GM12878 (cell line): Measurements from ENCODE around the gene CXCL17. TPM values are rescaled to one million over a fixed set of nuclear protein-coding genes. Genes with fewer than 3 reads are reported as not detected.

Experiments used
- ATAC-seq: fragments of 200-7000 bp; cut with Tn5 transposase; 3 replicates; pipeline ENCODE4 v1.9.1; 2020; ENCODE audit warnings: mild to moderate bottlenecking, moderate library complexity
- BruUV-seq: library from RNA; stranded (reverse); fragments of 400-500 nt; replicated peaks from 2 replicates; lab custom pipeline; 2021; lab: Mats Ljungman, UMichigan
- CTCF ChIA-PET: fragments of 300-600 bp; sonication (Branson Sonifier 250); formaldehyde crosslinking; extraction: SDS; loops from one replicate; lab custom pipeline; 2021; ENCODE audit warnings: inconsistent platforms; lab: Yijun Ruan, JAX
- POLR2A ChIA-PET: fragments of 350-600 bp; formaldehyde crosslinking; extraction: SDS; loops from one replicate; lab custom pipeline; 2021; ENCODE audit warnings: inconsistent platforms; lab: Charles Lee
- RAD21 ChIA-PET: fragments of 300-600 bp; sonication (Branson Sonifier 250); formaldehyde crosslinking; loops from one replicate; lab custom pipeline; 2023; ENCODE audit warnings: antibody characterized with exemption; ENCODE audit not compliant: unreplicated experiment; lab: Charles Lee
- SMC1A ChIA-PET: fragments of 300-600 bp; sonication (Branson Sonifier 250); formaldehyde crosslinking; loops from one replicate; lab custom pipeline; 2023; ENCODE audit not compliant: unreplicated experiment, uncharacterized antibody; lab: Charles Lee
- DNase-seq: peaks from one replicate; pipeline ENCODE4 v3.0.0-alpha.2; 2011; ENCODE audit warnings: low read depth, low spot score
- FAIRE-seq: peaks from 3 replicates; lab custom pipeline; 2011; peaks lifted over from hg19 to GRCh38; lab: Jason Lieb, UNC
- H2AFZ ChIP-seq: 2 replicates; pipeline ENCODE4 v1.6.0; 2011; ENCODE audit warnings: low read depth, low read length, control low read depth; ENCODE audit not compliant: control insufficient read depth
- H3K27ac ChIP-seq: 2 replicates; pipeline ENCODE4 v1.5.1; 2011; ENCODE audit warnings: control low read depth; ENCODE audit not compliant: control insufficient read depth, insufficient read depth
- H3K27me3 ChIP-seq, 2 experiments: replicated peaks in 1 of 2; 2 replicates each; pipeline versions ENCODE4 v1.6.0 to v1.6.1; 2011; ENCODE audit warnings: low read length in 1 of 2; ENCODE audit not compliant: control insufficient read depth in 2 of 2, insufficient read depth in 2 of 2
- H3K36me3 ChIP-seq, 2 experiments: 2 replicates each; pipeline ENCODE4 v1.5.1; 2011; ENCODE audit warnings: low read length in 1 of 2; ENCODE audit not compliant: control insufficient read depth in 2 of 2, insufficient read depth in 2 of 2
- H3K4me1 ChIP-seq: 2 replicates; pipeline ENCODE4 v1.6.1; 2011; ENCODE audit warnings: mild to moderate bottlenecking, low read length, moderate library complexity, mixed read lengths; ENCODE audit not compliant: control insufficient read depth, insufficient read depth
- H3K4me2 ChIP-seq: 2 replicates; pipeline ENCODE4 v1.6.0; 2011; ENCODE audit warnings: control low read depth; ENCODE audit not compliant: control insufficient read depth, insufficient read depth
- H3K4me3 ChIP-seq: fragments of 200-600 bp; sonication (generic); 2 replicates; pipeline ENCODE4 v1.5.1; 2016
- H3K79me2 ChIP-seq: 2 replicates; pipeline ENCODE4 v1.6.0; 2011; ENCODE audit warnings: low read length; ENCODE audit not compliant: control insufficient read depth, insufficient read depth
- H3K9ac ChIP-seq: 2 replicates; pipeline ENCODE4 v1.8.0; 2011; ENCODE audit warnings: low read length, control low read depth, mixed read lengths; ENCODE audit not compliant: control insufficient read depth, insufficient read depth
- H3K9me3 ChIP-seq: replicated peaks from 3 replicates; pipeline ENCODE4 v1.5.1; 2011; ENCODE audit warnings: mild to moderate bottlenecking, low read length; ENCODE audit not compliant: control insufficient read depth, insufficient read depth
- H4K20me1 ChIP-seq: 2 replicates; pipeline ENCODE4 v1.6.0; 2011; ENCODE audit not compliant: control insufficient read depth, insufficient read depth
- CBFB ChIP-seq: IDR thresholded peaks from 2 replicates; pipeline ENCODE4 v1.6.1; 2016; ENCODE audit warnings: antibody characterized with exemption, low read depth
- CHD2 ChIP-seq: IDR thresholded peaks from 2 replicates; pipeline ENCODE4 v1.6.1; 2011; ENCODE audit warnings: low read depth, low read length, improper control_type of control experiment, borderline replicate concordance
- DPF2 ChIP-seq: fragments of 450-650 bp; IDR thresholded peaks from 2 replicates; pipeline ENCODE4 v1.6.1; 2017; ENCODE audit warnings: mild to moderate bottlenecking
- EED ChIP-seq: sonication (generic); IDR thresholded peaks from 2 replicates; pipeline ENCODE4 v1.6.1; 2016; ENCODE audit warnings: antibody characterized with exemption, low read depth
- FOXM1 ChIP-seq: IDR thresholded peaks from 2 replicates; pipeline ENCODE4 v1.6.1; 2012; ENCODE audit warnings: low read depth, mild to moderate bottlenecking, inconsistent platforms, low read length, moderate library complexity
- HDAC2 ChIP-seq: fragments of 200-600 bp; sonication (generic); IDR thresholded peaks from 2 replicates; pipeline ENCODE4 v1.6.1; 2017
- HDGF ChIP-seq: fragments of 450-650 bp; IDR thresholded peaks from 2 replicates; pipeline ENCODE4 v1.6.1; 2016; ENCODE audit warnings: antibody characterized with exemption
- MLLT1 ChIP-seq: fragments of 450-650 bp; IDR thresholded peaks from 2 replicates; pipeline ENCODE4 v1.6.1; 2016; ENCODE audit warnings: mild to moderate bottlenecking
- NFYA ChIP-seq: IDR thresholded peaks from 2 replicates; pipeline ENCODE4 v1.6.1; 2011; ENCODE audit warnings: low read depth, mild to moderate bottlenecking, low read length, improper control_type of control experiment, borderline replicate concordance
- NR2F1 ChIP-seq: fragments of 450-650 bp; conservative IDR thresholded peaks from 2 replicates; pipeline ENCODE4 v1.6.1; 2017; ENCODE audit warnings: mild to moderate bottlenecking
- RELB ChIP-seq: fragments of 450-650 bp; IDR thresholded peaks from 2 replicates; pipeline ENCODE4 v1.6.1; 2017; ENCODE audit warnings: low read depth, mild to moderate bottlenecking, moderate library complexity
- SREBF1 ChIP-seq: IDR thresholded peaks from 2 replicates; pipeline ENCODE4 v1.6.1; 2012; ENCODE audit warnings: mild to moderate bottlenecking, low read length
- TBL1XR1 ChIP-seq: IDR thresholded peaks from 2 replicates; pipeline ENCODE4 v1.6.1; 2012; ENCODE audit warnings: low read depth, low read length, improper control_type of control experiment
- TCF12 ChIP-seq: IDR thresholded peaks from 2 replicates; pipeline ENCODE4 v1.6.1; 2011; ENCODE audit warnings: low read depth, mild to moderate bottlenecking, low read length
- ZNF207 ChIP-seq: fragments of 450-650 bp; IDR thresholded peaks from 2 replicates; pipeline ENCODE4 v1.6.1; 2014; ENCODE audit warnings: antibody characterized with exemption, mild to moderate bottlenecking, borderline replicate concordance
- WGBS: methylation state at CpG from one replicate; pipeline ENCODE4 v1.1.6; 2016; ENCODE audit warnings: low lambda C conversion rate; ENCODE audit not compliant: insufficient replicate concordance, insufficient coverage; ENCODE audit errors: missing lambda C conversion rate; 5-methylcytosine and 5-hydroxymethylcytosine counted together
- in situ Hi-C: fragments of 300-500 bp; cut with MboI; formaldehyde crosslinking; loops from 9 replicates; pipeline ENCODE4 v1.14.3; 2018; ENCODE audit warnings: mixed read lengths
- intact Hi-C: fragments of 100-400 bp; cut with micrococcal nuclease; formaldehyde crosslinking; loops from one replicate; pipeline ENCODE4 v1.14.2; 2022; ENCODE audit not compliant: unreplicated experiment
- polyA plus RNA-seq, 11 experiments: library from polyadenylated mRNA; depleted of rRNA in 4 of 11; unstranded in 6 of 11; stranded (reverse) in 5 of 11; fragments of >200 nt; fragmentation: Nextera tagmentation in 4 of 11; fragmentation: Illumina TruSeq in 1 of 11; extraction: Ambion mirVana in 4 of 11; extraction: Trizol in 1 of 11; gene quantifications; 1 replicate in 1 of 11; 2 replicates in 10 of 11; pipeline versions ENCODE4 v1.2.1 to v1.2.3, GENCODE V29; 2011 to 2016; ENCODE audit warnings: inconsistent platforms in 2 of 11, missing spikeins in 2 of 11, low read depth in 1 of 11
- total RNA-seq, 4 experiments: library from RNA; depleted of rRNA in 3 of 4; stranded (reverse); fragments of >200 nt in 3 of 4; fragmentation: Illumina TruSeq in 1 of 4; extraction: Trizol in 1 of 4; gene quantifications; 2 replicates each; pipeline versions ENCODE4 v1.2.1 to v1.2.3, GENCODE V29; 2013 to 2021
- TF ChIP-seq, protein P1 (sequence below): IDR thresholded peaks from 2 replicates; pipeline ENCODE4 v1.6.1; 2011; ENCODE audit warnings: low read depth, mild to moderate bottlenecking, low read length, moderate library complexity, borderline replicate concordance; ENCODE audit errors: extremely low read depth
- TF ChIP-seq, protein P2 (sequence below): fragments of 450-650 bp; IDR thresholded peaks from 2 replicates; pipeline ENCODE4 v1.6.1; 2017; ENCODE audit warnings: mild to moderate bottlenecking, low read depth, inconsistent platforms; ENCODE audit not compliant: poor library complexity, severe bottlenecking
- TF ChIP-seq, protein P3 (sequence below): fragments of 450-650 bp; IDR thresholded peaks from 2 replicates; pipeline ENCODE4 v1.6.1; 2017; ENCODE audit warnings: borderline replicate concordance

The CXCL17 gene
- total and polyA plus RNA-seq, 10 of the 15 experiments (the other 5 are each of a cell fraction or from before 2014, with no cell fraction given) = 0.13 to 0.24 (median 0.15) TPM; not detected in 7

DNA sequence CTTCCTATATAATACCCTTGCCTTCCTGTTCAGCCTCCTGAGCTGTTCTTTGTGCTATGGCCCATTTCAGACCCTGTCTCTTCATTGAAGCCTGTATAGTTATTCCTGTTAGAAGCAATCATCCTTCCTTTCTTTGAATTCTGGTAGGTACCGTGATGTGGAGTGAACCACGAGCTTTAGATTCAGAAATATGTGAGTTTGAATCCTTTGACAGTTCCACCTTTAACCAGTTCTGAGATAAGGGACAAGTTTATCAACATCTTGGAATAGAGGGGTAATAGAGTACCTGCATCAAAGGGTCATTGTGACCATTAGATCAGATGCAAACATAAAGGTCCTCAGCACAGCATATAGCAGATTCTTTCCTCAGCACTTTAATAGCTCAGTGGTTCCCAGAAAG, 12.3 kb upstream of the CXCL17 start:
- TF ChIP-seq TBL1XR1 (no peak), FOXM1 (no peak), MLLT1 (no peak), CHD2 (no peak), EED (no peak), RELB (no peak), DPF2 (no peak), HDGF (no peak), ZNF207 (no peak), TCF12 (no peak), NFYA (no peak), NR2F1 (no peak), HDAC2 (no peak), SREBF1 (no peak), CBFB (no peak)
- TF ChIP-seq, protein P1, sequence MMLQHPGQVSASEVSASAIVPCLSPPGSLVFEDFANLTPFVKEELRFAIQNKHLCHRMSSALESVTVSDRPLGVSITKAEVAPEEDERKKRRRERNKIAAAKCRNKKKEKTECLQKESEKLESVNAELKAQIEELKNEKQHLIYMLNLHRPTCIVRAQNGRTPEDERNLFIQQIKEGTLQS = no peak
- TF ChIP-seq, protein P2, sequence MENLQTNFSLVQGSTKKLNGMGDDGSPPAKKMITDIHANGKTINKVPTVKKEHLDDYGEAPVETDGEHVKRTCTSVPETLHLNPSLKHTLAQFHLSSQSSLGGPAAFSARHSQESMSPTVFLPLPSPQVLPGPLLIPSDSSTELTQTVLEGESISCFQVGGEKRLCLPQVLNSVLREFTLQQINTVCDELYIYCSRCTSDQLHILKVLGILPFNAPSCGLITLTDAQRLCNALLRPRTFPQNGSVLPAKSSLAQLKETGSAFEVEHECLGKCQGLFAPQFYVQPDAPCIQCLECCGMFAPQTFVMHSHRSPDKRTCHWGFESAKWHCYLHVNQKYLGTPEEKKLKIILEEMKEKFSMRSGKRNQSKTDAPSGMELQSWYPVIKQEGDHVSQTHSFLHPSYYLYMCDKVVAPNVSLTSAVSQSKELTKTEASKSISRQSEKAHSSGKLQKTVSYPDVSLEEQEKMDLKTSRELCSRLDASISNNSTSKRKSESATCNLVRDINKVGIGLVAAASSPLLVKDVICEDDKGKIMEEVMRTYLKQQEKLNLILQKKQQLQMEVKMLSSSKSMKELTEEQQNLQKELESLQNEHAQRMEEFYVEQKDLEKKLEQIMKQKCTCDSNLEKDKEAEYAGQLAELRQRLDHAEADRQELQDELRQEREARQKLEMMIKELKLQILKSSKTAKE = no peak
- TF ChIP-seq, protein P3, sequence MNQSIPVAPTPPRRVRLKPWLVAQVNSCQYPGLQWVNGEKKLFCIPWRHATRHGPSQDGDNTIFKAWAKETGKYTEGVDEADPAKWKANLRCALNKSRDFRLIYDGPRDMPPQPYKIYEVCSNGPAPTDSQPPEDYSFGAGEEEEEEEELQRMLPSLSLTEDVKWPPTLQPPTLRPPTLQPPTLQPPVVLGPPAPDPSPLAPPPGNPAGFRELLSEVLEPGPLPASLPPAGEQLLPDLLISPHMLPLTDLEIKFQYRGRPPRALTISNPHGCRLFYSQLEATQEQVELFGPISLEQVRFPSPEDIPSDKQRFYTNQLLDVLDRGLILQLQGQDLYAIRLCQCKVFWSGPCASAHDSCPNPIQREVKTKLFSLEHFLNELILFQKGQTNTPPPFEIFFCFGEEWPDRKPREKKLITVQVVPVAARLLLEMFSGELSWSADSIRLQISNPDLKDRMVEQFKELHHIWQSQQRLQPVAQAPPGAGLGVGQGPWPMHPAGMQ = no peak
- in situ Hi-C loops = no loop called here
- H3K4me1 ChIP-seq = 0 out of 2 replicates have a peak, but pooled peaks cover 3% of the 10 kb centered on the region
- ATAC-seq = no peak
- H3K9me3 ChIP-seq = no peaks in the 10 kb centered on the region
- 24% methylated on average over 2 of the region's 2 CpGs for WGBS
- no peaks in the 10 kb centered on the region for H3K79me2 ChIP-seq
- POLR2A ChIA-PET = interaction anchor here (1.2 kb wide), 2 partner anchors 71 to 73 kb away, joined by 5 to 6 read pairs; partner anchors contain the start of gene CEACAM1
- no peak overlapping the region for H3K9ac ChIP-seq
- no peaks in the 10 kb centered on the region for H3K36me3 ChIP-seq
- no peaks in the 10 kb centered on the region for H3K27me3 ChIP-seq
- no peak overlapping the region for H2AFZ ChIP-seq
- H3K4me2 ChIP-seq = no peak overlapping the region
- no peaks in the 10 kb centered on the region for H4K20me1 ChIP-seq
- BruUV-seq = no TSS peak
- DNase-seq = no peak
- RAD21 ChIA-PET = interaction anchor here (0.7 to 2.7 kb wide), 5 partner anchors 11 to 75 kb away, joined by 3 to 21 read pairs (median 4); partner anchors contain the start of gene CEACAM1
- SMC1A ChIA-PET = interaction anchor here (1.0 to 2.5 kb wide), 7 partner anchors 11 to 107 kb away, joined by 3 to 21 read pairs (median 4); partner anchors contain the start of gene CEACAM1
- CTCF ChIA-PET = interaction anchor here (0.7 to 1.9 kb wide), 12 partner anchors 11 to 141 kb away, joined by 3 to 31 read pairs (median 6); partner anchors contain the start of gene CEACAM1
- H3K4me3 ChIP-seq = no peak overlapping the region
- intact Hi-C loops = no loop called here
- no peak for FAIRE-seq
- H3K27ac ChIP-seq = no peak overlapping the region
